ENCODE results near the gene MRPL11. TPM values are rescaled to one million over a fixed set of nuclear protein-coding genes. Genes with fewer than 3 reads are reported as not detected.

The MRPL11 gene
- total RNA-seq, 1 donor from 2014 or later = 62.6 TPM

- intact Hi-C loops (cut with micrococcal nuclease) = no loop called here
- H3K36me3 Mint-ChIP-seq (ENCODE audit: low read depth) = peaks cover 10% of the 10 kb centered on the region
- POLR2A ChIA-PET = interaction anchor here (1.6 kb wide), 1 partner anchor 10 kb away, joined by 16 read pairs; the partner anchor contains the start of gene DPP3
- H3K27me3 Mint-ChIP-seq = no peaks in the 10 kb centered on the region
- CTCF ChIA-PET = interaction anchor here (1.3 kb wide), 1 partner anchor 9 kb away, joined by 4 read pairs; no protein-coding TSS in a partner anchor
- TF ChIP-seq CTCF (IDR thresholded peaks at IDR 0.05) = no peak
- DNase-seq (no peak), ATAC-seq (ENCODE audit: low read depth) (no peak)
- no peaks in the 10 kb centered on the region for H3K9me3 Mint-ChIP-seq
- H3K27ac Mint-ChIP-seq = no peak overlapping the region
- H3K4me1 Mint-ChIP-seq = peaks cover 28% of the 10 kb centered on the region
- H3K4me3 Mint-ChIP-seq = no peak overlapping the region
Observed at GRCh38 chr11:66470015-66470414, 31.4 kb upstream of the MRPL11 start.

DNA sequence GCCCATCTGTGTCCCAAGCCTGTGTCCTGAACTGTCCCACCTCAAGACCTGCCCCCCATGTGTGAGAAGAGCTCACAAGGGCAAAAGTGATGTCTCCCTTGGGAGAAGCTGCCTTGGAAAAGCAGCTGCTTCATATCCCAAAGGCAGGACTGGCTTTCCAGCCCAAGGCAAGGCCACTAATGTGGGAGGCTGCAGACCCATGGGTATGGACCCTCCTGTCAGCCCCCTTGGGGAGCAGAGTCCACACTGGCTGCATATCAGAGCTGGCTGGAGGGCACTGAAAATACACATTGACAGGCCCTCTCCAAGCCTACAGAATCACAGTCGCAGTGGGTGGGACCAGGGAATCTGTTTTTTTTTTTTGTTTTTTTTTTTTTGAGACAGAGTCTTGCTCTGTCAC, 30.8 kb upstream of the MRPL11 start:
- Mint-ChIP-seq H3K36me3 (ENCODE audit: low read depth) (peaks cover 10% of the 10 kb centered on the region), H3K4me1 (peaks cover 32% of the 10 kb centered on the region), H3K4me3 (no peak overlapping the region), H3K27me3 (no peaks in the 10 kb centered on the region), H3K27ac (no peak overlapping the region), H3K9me3 (no peaks in the 10 kb centered on the region)
- ATAC-seq (ENCODE audit: low read depth) (no peak), DNase-seq (no peak)
- POLR2A ChIA-PET = interaction anchor here (0.6 to 1.6 kb wide), 3 partner anchors 11 to 1527 kb away, joined by 7 to 16 read pairs (median 7); partner anchors contain the start of genes DPP3 and RBM4
- intact Hi-C loops (cut with micrococcal nuclease) = loop anchor here (5.0 kb wide), 1 partner anchor 97 kb away; the partner anchor contains the start of gene SLC29A2
- TF ChIP-seq CTCF (IDR thresholded peaks at IDR 0.05) = no peak
- CTCF ChIA-PET = interaction anchor here (0.9 to 2.0 kb wide), 3 partner anchors 10 to 30 kb away, joined by 3 to 4 read pairs (median 4); partner anchors contain the start of gene MRPL11

DNA sequence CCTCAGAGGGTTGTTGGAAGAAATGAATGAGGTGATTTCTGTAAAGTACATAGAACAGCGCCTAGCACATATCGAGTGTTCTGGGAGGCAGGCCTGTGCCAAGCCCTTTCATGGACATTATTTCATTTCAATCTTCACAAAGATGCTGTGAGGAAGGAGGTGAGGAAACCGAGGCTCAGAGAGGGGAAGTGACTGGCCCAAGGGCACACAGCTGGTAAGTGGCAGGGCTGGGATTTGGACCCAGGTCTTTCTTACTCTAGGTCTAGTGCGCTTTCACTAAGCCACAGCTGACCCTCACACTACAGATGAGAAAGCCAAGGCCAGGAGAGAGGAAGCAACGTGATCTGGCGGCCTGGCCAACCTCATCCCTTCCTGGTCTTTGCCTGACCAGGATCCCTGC, 30.0 kb upstream of the MRPL11 start:
- Mint-ChIP-seq H3K9me3 (no peaks in the 10 kb centered on the region), H3K4me3 (peak overlapping the region; percentile 32), H3K27ac (no peak overlapping the region), H3K36me3 (ENCODE audit: low read depth) (peaks cover 6% of the 10 kb centered on the region), H3K4me1 (peaks cover 32% of the 10 kb centered on the region), H3K27me3 (no peaks in the 10 kb centered on the region)
- ATAC-seq (ENCODE audit: low read depth) (no peak), DNase-seq (no peak)
- intact Hi-C loops (cut with micrococcal nuclease) = loop anchor here (5.0 kb wide), 1 partner anchor 96 kb away; the partner anchor contains the start of gene SLC29A2
- no peak for TF ChIP-seq CTCF (IDR thresholded peaks at IDR 0.05)
- ChIA-PET CTCF (interaction anchor here (1.3 to 2.0 kb wide), 2 partner anchors 10 to 30 kb away, joined by 4 read pairs; partner anchors contain the start of gene MRPL11), POLR2A (interaction anchor here (0.6 to 4.1 kb wide), 3 partner anchors 8 to 30 kb away, joined by 3 to 40 read pairs (median 16); partner anchors contain the start of genes DPP3 and MRPL11)

DNA sequence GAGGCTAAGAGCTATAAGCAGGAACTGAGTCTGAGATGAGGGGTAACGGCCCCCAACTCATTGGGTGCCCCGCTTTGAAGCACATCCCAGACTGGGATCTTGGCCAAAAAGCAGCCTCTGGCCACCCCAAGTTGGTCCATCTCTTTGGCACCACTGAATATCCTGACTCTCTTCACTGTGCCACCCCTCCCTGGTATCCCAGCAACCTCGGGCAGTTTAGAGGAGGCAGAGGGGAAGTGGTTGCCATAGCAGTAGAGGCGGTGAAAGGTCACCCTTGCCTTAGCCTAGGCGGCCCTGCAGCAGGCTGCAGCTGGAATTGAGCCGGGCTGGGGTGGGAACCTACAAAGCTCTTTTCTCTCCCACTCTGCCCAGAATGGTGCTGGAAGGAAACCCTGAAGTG, 29.1 kb upstream of the MRPL11 start:
- Mint-ChIP-seq H3K27ac (peak overlapping the region; percentile 68), H3K4me3 (peak overlapping the region; percentile 84), H3K27me3 (no peaks in the 10 kb centered on the region), H3K9me3 (no peaks in the 10 kb centered on the region), H3K4me1 (peaks cover 38% of the 10 kb centered on the region), H3K36me3 (ENCODE audit: low read depth) (peaks cover 2% of the 10 kb centered on the region)
- ChIA-PET CTCF (interaction anchor here (1.0 to 4.1 kb wide), 3 partner anchors 11 to 48 kb away, joined by 3 to 19 read pairs (median 4); partner anchors contain the start of genes DPP3 and MRPL11), POLR2A (interaction anchor here (3.7 to 4.1 kb wide), 2 partner anchors 12 to 29 kb away, joined by 40 to 63 read pairs; partner anchors contain the start of genes DPP3 and MRPL11)
- DNase-seq (no peak), ATAC-seq (ENCODE audit: low read depth) (no peak)
- no peak for TF ChIP-seq CTCF (IDR thresholded peaks at IDR 0.05)
- intact Hi-C loops (cut with micrococcal nuclease) = loop anchor here (2.0 to 5.0 kb wide), 2 partner anchors 47 to 95 kb away; partner anchors contain the start of genes NPAS4 and SLC29A2

DNA sequence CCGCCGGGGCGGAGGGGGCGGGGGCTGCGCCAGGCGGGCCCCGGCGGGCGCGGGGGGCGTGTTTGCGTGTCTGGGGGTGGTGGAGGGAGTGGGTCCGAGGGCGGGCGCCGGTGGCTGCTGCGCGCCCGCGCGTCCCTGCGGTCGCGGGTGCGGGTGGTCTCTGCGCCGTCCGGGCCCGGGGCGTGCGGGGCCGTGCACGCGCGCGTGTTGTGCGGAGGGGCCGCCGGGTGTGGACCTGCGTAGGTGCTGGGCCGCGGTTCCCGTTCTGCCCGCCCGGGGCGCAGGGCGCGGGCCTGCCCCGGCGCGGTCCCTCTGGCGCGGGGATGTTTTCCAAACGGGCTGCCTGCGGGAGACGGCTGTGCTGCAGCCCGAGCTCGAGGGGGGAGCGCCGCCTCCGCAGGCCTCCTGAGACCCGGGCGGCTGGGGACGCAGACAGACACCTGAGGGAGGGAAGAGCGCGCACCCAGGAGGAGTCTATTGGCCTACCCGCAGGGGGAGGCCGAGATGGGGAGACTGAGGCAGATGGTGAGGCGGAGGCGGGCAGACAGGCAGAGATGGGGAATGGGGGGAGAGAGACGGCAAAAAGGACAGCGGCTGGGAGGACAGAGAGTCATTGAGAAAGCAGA, 28.5 kb upstream of the MRPL11 start:
- intact Hi-C loops (cut with micrococcal nuclease) = loop anchor here (2.0 to 5.0 kb wide), 2 partner anchors 46 to 95 kb away; partner anchors contain the start of genes NPAS4 and SLC29A2
- Mint-ChIP-seq H3K27me3 (no peaks in the 10 kb centered on the region), H3K27ac (peak overlapping the region; percentile 68), H3K4me3 (peak overlapping the region; percentile 84), H3K4me1 (peaks cover 41% of the 10 kb centered on the region), H3K36me3 (ENCODE audit: low read depth) (no peaks in the 10 kb centered on the region), H3K9me3 (no peaks in the 10 kb centered on the region)
- ATAC-seq (ENCODE audit: low read depth) = peak; percentile 36
- ChIA-PET POLR2A (interaction anchor here (0.6 to 4.1 kb wide), 16 partner anchors 9 to 389 kb away, joined by 3 to 63 read pairs (median 4); partner anchors contain the start of genes ACTN3, BBS1, DPP3 and MRPL11), CTCF (interaction anchor here (1.0 to 4.1 kb wide), 4 partner anchors 12 to 208 kb away, joined by 3 to 19 read pairs (median 8); partner anchors contain the start of genes DPP3 and MRPL11)
- no peak for TF ChIP-seq CTCF (IDR thresholded peaks at IDR 0.05)
- DNase-seq = no peak

Measured in activated B cell treated with CpG ODN at 0.5 μM for 24 hours (primary cell).